DOHH2 (cell line): ENCODE measurements around the gene PINLYP.

ENCODE experiments used
- H3F3A ChIP-seq: fragments of 200-600 bp; sonication (generic), shearing (Covaris generic); 2 replicates; pipeline ENCODE4 v1.6.0; 2016; ENCODE audit warnings: antibody characterized with exemption, mild to moderate bottlenecking; ENCODE audit not compliant: control insufficient read depth, insufficient read depth
- H3K27ac ChIP-seq: fragments of 200-600 bp; sonication (generic); 2 replicates; pipeline ENCODE4 v1.5.1; 2014; ENCODE audit warnings: low read depth, mild to moderate bottlenecking, low read length, moderate library complexity
- H3K27me3 ChIP-seq: fragments of 200-600 bp; sonication (generic); 2 replicates; pipeline ENCODE4 v1.6.1; 2014; ENCODE audit warnings: mild to moderate bottlenecking, low read length, mixed read lengths; ENCODE audit not compliant: control insufficient read depth
- H3K36me3 ChIP-seq: fragments of 200-600 bp; sonication (generic); 2 replicates; pipeline ENCODE4 v1.6.1; 2014; ENCODE audit warnings: mild to moderate bottlenecking, low read length, moderate library complexity, mixed read lengths; ENCODE audit not compliant: control insufficient read depth
- H3K4me1 ChIP-seq: fragments of 200-600 bp; sonication (generic); 2 replicates; pipeline ENCODE4 v1.6.1; 2014; ENCODE audit warnings: mild to moderate bottlenecking, low read length, mixed read lengths; ENCODE audit not compliant: control insufficient read depth
- H3K4me2 ChIP-seq: fragments of 200-600 bp; sonication (generic); 2 replicates; pipeline ENCODE4 v1.6.0; 2014; ENCODE audit warnings: mild to moderate bottlenecking, low read length, moderate library complexity
- H3K4me3 ChIP-seq: fragments of 200-600 bp; sonication (generic); 2 replicates; pipeline ENCODE4 v1.5.1; 2014; ENCODE audit warnings: mild to moderate bottlenecking, low read length, mixed read lengths
- H3K79me2 ChIP-seq: fragments of 200-600 bp; sonication (generic); 2 replicates; pipeline ENCODE4 v1.6.1; 2014; ENCODE audit warnings: mild to moderate bottlenecking, low read length, mixed read lengths; ENCODE audit not compliant: control insufficient read depth
- H3K9me2 ChIP-seq: fragments of 200-600 bp; sonication (generic); replicated peaks from 2 replicates; pipeline ENCODE4 v1.6.1; 2014; ENCODE audit warnings: mild to moderate bottlenecking, low read length, mixed read lengths; ENCODE audit not compliant: control insufficient read depth
- H3K9me3 ChIP-seq: fragments of 200-600 bp; sonication (generic); 2 replicates; pipeline ENCODE4 v1.6.1; 2014; ENCODE audit warnings: antibody characterized with exemption, low read length, mixed read lengths; ENCODE audit not compliant: control insufficient read depth, insufficient read depth
- H4K20me1 ChIP-seq: fragments of 200-600 bp; sonication (generic); 2 replicates; pipeline ENCODE4 v1.6.0; 2014; ENCODE audit warnings: low read depth, mild to moderate bottlenecking, antibody characterized with exemption, low read length, moderate library complexity; ENCODE audit not compliant: control insufficient read depth, insufficient read depth
- EZH2phosphoT487 ChIP-seq: fragments of 200-600 bp; sonication (generic); IDR thresholded peaks from 2 replicates; pipeline ENCODE4 v1.6.1; 2017; ENCODE audit warnings: borderline replicate concordance, mild to moderate bottlenecking, antibody characterized with exemption, low read length, moderate library complexity, mixed read lengths
- TF ChIP-seq, protein P1 (sequence below): fragments of 200-600 bp; sonication (generic); IDR thresholded peaks from one replicate; pipeline ENCODE4 v1.5.1; 2014; ENCODE audit warnings: antibody characterized with exemption, mild to moderate bottlenecking, low read depth, low read length; ENCODE audit not compliant: poor library complexity, severe bottlenecking

Gene PINLYP

DNA sequence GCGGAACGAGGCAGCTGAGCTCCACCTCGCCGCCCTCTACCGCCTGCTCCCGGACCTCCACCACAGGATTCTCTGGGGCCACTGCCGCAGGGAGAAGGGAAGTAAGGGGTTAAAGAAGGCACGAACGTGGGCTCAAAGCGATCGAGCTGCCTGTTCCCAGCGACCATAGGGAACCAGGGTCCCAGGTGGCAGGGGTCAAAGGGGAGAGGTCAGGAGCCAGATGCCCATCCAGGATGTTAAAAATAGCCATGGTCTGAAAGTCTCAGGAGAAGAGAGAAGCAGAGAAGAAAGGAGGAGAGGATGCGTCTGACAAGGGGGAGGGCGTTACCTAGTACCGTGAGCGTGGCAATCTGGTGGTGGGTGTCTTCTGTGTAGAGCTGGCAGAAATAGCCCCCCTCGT is 51.2 kb downstream of the PINLYP start:
- no peak overlapping the region for H3K4me3 ChIP-seq

GRCh38 chr19:43628646-43629326 is 53.2 kb downstream of the PINLYP start:
- no peak overlapping the region for H3K4me3 ChIP-seq
- no peak overlapping the region for H3K27ac ChIP-seq
- H3K4me1 ChIP-seq, result peaks cover 9% of the 10 kb centered on the region
- no peaks in the 10 kb centered on the region for H3K9me3 ChIP-seq
- no peak for TF ChIP-seq EZH2phosphoT487
- TF ChIP-seq, protein P1, sequence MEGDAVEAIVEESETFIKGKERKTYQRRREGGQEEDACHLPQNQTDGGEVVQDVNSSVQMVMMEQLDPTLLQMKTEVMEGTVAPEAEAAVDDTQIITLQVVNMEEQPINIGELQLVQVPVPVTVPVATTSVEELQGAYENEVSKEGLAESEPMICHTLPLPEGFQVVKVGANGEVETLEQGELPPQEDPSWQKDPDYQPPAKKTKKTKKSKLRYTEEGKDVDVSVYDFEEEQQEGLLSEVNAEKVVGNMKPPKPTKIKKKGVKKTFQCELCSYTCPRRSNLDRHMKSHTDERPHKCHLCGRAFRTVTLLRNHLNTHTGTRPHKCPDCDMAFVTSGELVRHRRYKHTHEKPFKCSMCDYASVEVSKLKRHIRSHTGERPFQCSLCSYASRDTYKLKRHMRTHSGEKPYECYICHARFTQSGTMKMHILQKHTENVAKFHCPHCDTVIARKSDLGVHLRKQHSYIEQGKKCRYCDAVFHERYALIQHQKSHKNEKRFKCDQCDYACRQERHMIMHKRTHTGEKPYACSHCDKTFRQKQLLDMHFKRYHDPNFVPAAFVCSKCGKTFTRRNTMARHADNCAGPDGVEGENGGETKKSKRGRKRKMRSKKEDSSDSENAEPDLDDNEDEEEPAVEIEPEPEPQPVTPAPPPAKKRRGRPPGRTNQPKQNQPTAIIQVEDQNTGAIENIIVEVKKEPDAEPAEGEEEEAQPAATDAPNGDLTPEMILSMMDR, result no peak
- no peaks in the 10 kb centered on the region for H3K36me3 ChIP-seq
- H3K9me2 ChIP-seq, result no peaks in the 10 kb centered on the region
- H3K79me2 ChIP-seq, result no peaks in the 10 kb centered on the region
- H4K20me1 ChIP-seq, result no peaks in the 10 kb centered on the region
- no peaks in the 10 kb centered on the region for H3F3A ChIP-seq
- no peak overlapping the region for H3K4me2 ChIP-seq
- H3K27me3 ChIP-seq, result no peaks in the 10 kb centered on the region

More for the DNA sequence above, 51.2 kb downstream of the PINLYP start:
- H3K9me3 ChIP-seq, result no peaks in the 10 kb centered on the region
- H3K27me3 ChIP-seq, result no peaks in the 10 kb centered on the region
- 0 out of 2 replicates have a peak, but pooled peaks cover under 1% of the 10 kb centered on the region for H3F3A ChIP-seq
- no peak overlapping the region for H3K27ac ChIP-seq
- no peaks in the 10 kb centered on the region for H3K9me2 ChIP-seq
- H3K4me2 ChIP-seq, result no peak overlapping the region
- peaks cover 9% of the 10 kb centered on the region for H3K4me1 ChIP-seq
- H3K79me2 ChIP-seq, result no peaks in the 10 kb centered on the region
- TF ChIP-seq, protein P1, result no peak
- TF ChIP-seq EZH2phosphoT487, result no peak
- no peaks in the 10 kb centered on the region for H3K36me3 ChIP-seq
- H4K20me1 ChIP-seq, result no peaks in the 10 kb centered on the region

DNA sequence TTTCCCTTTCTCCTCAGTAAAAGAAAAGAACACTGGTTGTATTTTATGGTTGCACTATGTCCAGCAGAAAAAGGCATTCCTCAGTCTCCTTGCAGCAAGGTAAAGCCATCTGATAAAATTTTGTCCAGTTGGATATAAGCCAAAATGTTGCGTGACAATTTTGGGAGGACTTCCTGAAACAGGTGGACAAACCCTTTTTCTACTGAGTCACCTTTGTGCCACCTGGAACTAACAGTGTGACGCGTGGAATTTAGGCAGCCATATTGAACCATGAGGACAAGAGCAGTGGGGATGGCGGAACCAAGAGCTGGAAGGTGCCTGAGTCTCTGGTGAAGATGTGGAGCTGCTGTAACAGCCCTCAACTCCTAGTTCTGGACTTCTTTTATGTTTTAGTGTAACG is 55.9 kb downstream of the PINLYP start:
- Histone ChIP-seq H3F3A (no peaks in the 10 kb centered on the region), H3K4me1 (peaks cover 12% of the 10 kb centered on the region), H3K4me3 (no peak overlapping the region), H3K27me3 (peaks cover 6% of the 10 kb centered on the region), H3K79me2 (no peaks in the 10 kb centered on the region), H3K4me2 (no peak overlapping the region), H3K9me3 (no peaks in the 10 kb centered on the region), H3K36me3 (no peaks in the 10 kb centered on the region), H3K9me2 (no peaks in the 10 kb centered on the region), H3K27ac (no peak overlapping the region), H4K20me1 (no peaks in the 10 kb centered on the region)
- TF ChIP-seq, protein P1, result no peak
- no peak for TF ChIP-seq EZH2phosphoT487
